BLaER1 treated with 17β-estradiol and CSF1 and Interleukin-3, amounts not matched to agents 10 nM and 100 nM (cell line): ENCODE results near the gene RTP2.

Source experiments
- H3K27ac ChIP-seq, 11 experiments: shearing (Covaris generic); formaldehyde crosslinking; 2 replicates each; pipeline ENCODE4 v1.8.1; 2022
- H3K27me3 ChIP-seq, 11 experiments: shearing (Covaris generic); formaldehyde crosslinking; 2 replicates each; pipeline ENCODE4 v1.8.1; 2022
- H3K36me3 ChIP-seq, 11 experiments: shearing (Covaris generic); formaldehyde crosslinking; 2 replicates each; pipeline ENCODE4 v1.8.1; 2022
- H3K4me1 ChIP-seq, 10 experiments: shearing (Covaris generic); formaldehyde crosslinking; 2 replicates each; pipeline ENCODE4 v1.8.1; 2022
- H3K4me2 ChIP-seq, 11 experiments: shearing (Covaris generic); formaldehyde crosslinking; 2 replicates each; pipeline ENCODE4 v1.8.1; 2022
- H3K4me3 ChIP-seq, 10 experiments: shearing (Covaris generic); formaldehyde crosslinking; 2 replicates each; pipeline ENCODE4 v1.8.1; 2022
- H3K9ac ChIP-seq, 11 experiments: shearing (Covaris generic); formaldehyde crosslinking; 2 replicates each; pipeline ENCODE4 v1.8.1; 2022
- H3K9me3 ChIP-seq, 11 experiments: shearing (Covaris generic); formaldehyde crosslinking; replicated peaks in 1 of 11; 2 replicates each; pipeline ENCODE4 v1.8.1; 2022
- H4K20me1 ChIP-seq, 11 experiments: shearing (Covaris generic); formaldehyde crosslinking; 2 replicates each; pipeline ENCODE4 v1.8.1; 2022
- Cebpa-rat ChIP-seq, 11 experiments: shearing (Covaris generic); IDR thresholded peaks; 2 replicates each; pipeline ENCODE4 v1.8.1; 2022

The RTP2 gene

GRCh38 chr3:187662848-187663409 is 39.4 kb downstream of the RTP2 start:
- H4K20me1 ChIP-seq: no peaks in the 10 kb centered on the region
- H3K4me3 ChIP-seq: no peak overlapping the region
- H3K4me1 ChIP-seq: peaks cover 4 to 14% (median 8%) of the 10 kb centered on the region in 10 experiments; a peak in 17 of 20 replicates
- H3K9ac ChIP-seq: no peak overlapping the region
- no peaks in the 10 kb centered on the region for H3K27me3 ChIP-seq
- no peak for TF ChIP-seq Cebpa-rat (IDR thresholded peaks at IDR 0.05)
- no peak overlapping the region for H3K27ac ChIP-seq
- peak overlapping the region in 10 of 11 experiments; percentile 1 to 73 (median 53); a peak in 14 of 22 replicates for H3K4me2 ChIP-seq
- no peaks in the 10 kb centered on the region for H3K36me3 ChIP-seq
- peaks cover 4 to 26% (median 8%) of the 10 kb centered on the region in 11 experiments; a peak in 10 of 22 replicates for H3K9me3 ChIP-seq

GRCh38 chr3:187661267-187661666 is 41.1 kb downstream of the RTP2 start:
- Histone ChIP-seq H3K27ac (no peak overlapping the region), H4K20me1 (no peaks in the 10 kb centered on the region), H3K9me3 (peaks cover 4 to 26% (median 8%) of the 10 kb centered on the region in 11 experiments; a peak in 10 of 22 replicates), H3K4me1 (peaks cover 4 to 14% (median 8%) of the 10 kb centered on the region in 10 experiments; a peak in 17 of 20 replicates), H3K27me3 (no peaks in the 10 kb centered on the region), H3K36me3 (no peaks in the 10 kb centered on the region), H3K9ac (no peak overlapping the region), H3K4me3 (no peak overlapping the region), H3K4me2 (no peak overlapping the region)
- no peak for TF ChIP-seq Cebpa-rat (IDR thresholded peaks at IDR 0.05)

DNA sequence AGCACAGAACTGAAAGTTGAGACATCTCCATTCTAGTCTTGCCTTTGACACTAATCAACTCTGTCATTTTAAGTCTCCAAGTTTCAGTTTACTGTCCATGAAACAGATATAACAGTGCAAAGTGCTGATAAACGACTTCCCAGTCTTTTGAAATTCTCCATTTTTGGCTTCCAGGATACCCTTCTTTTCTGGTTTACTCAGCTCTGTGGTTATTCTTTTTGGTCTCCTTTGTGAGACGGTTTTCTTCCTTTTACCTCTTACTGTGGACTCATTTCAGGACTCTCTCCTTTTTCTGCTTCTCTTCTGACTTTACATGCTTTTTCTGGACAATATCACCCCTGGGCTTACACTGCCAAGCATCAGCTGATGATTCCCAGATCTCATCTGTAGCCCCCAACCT is 51.1 kb downstream of the RTP2 start:
- Histone ChIP-seq H3K27me3 (no peaks in the 10 kb centered on the region), H3K4me2 (no peak overlapping the region)

More for the DNA sequence above, 51.1 kb downstream of the RTP2 start:
- Histone ChIP-seq H3K27ac (no peak overlapping the region), H3K9ac (no peak overlapping the region), H3K4me1 (no peaks in the 10 kb centered on the region), H4K20me1 (no peaks in the 10 kb centered on the region), H3K36me3 (no peaks in the 10 kb centered on the region), H3K9me3 (peaks cover 0 to 31% (median 7%) of the 10 kb centered on the region in 11 experiments; a peak in 8 of 22 replicates), H3K4me3 (no peak overlapping the region)
- no peak for TF ChIP-seq Cebpa-rat (IDR thresholded peaks at IDR 0.05)
